ENCODE results near the gene ADAMTS19. TPM values are rescaled to one million over a fixed set of nuclear protein-coding genes. Genes with fewer than 3 reads are reported as not detected.

ADAMTS19 gene
- polyA plus RNA-seq, 3 donors: not detected

- Histone ChIP-seq H2AFZ (ENCODE audit: insufficient read depth, low read depth, low read length, poor library complexity, severe bottlenecking) (no peak overlapping the region), H3K4me2 (replicated peaks; ENCODE audit: extremely low read depth, low read length, poor library complexity, severe bottlenecking) (no peak overlapping the region), H3K4me1 (ENCODE audit: control insufficient read depth in 1 of 2, insufficient read depth in 2 of 2, low read length in 2 of 2) (no peaks in the 10 kb centered on the region), H3K4me3 (replicated peaks in 1 of 3; ENCODE audit: low read depth in 2 of 3, low read length in 3 of 3) (no peak overlapping the region), H3K9ac (ENCODE audit: insufficient read depth, low read length, poor library complexity, severe bottlenecking) (no peak overlapping the region), H3K36me3 (replicated peaks in 1 of 2; ENCODE audit: control insufficient read depth in 1 of 2, insufficient read depth in 2 of 2, low read length in 2 of 2) (no peaks in the 10 kb centered on the region), H3K9me3 (replicated peaks in 1 of 2; ENCODE audit: control insufficient read depth in 1 of 2, insufficient read depth in 1 of 2, low read length in 2 of 2) (no peaks in the 10 kb centered on the region), H3K79me2 (ENCODE audit: insufficient read depth, low read length) (no peaks in the 10 kb centered on the region), H4K20me1 (ENCODE audit: insufficient read depth, low read length) (no peaks in the 10 kb centered on the region), H3K27me3 (ENCODE audit: control insufficient read depth in 2 of 2, insufficient read depth in 2 of 2, low read length in 2 of 2) (no peaks in the 10 kb centered on the region), H3K27ac (ENCODE audit: low read depth in 1 of 2, low read length in 2 of 2) (no peak overlapping the region)
- no peaks in the 10 kb centered on the region for H3K4me1 Mint-ChIP-seq
- no peak overlapping the region for H3K4me3 Mint-ChIP-seq
- peaks cover 0 to 2% (median 0%) of the 10 kb centered on the region in 3 donors for H3K27me3 Mint-ChIP-seq (ENCODE audit: low read depth in 3 of 3)
- no peak for TF ChIP-seq CTCF (IDR thresholded peaks at IDR 0.05)
- no peak for DNase-seq
- H3K9me3 Mint-ChIP-seq: peaks cover 0 to 3% (median 0%) of the 10 kb centered on the region in 7 donors
- intact Hi-C loops (cut with micrococcal nuclease): no loop called here
- H3K36me3 Mint-ChIP-seq: no peaks in the 10 kb centered on the region
- WGBS (ENCODE audit: insufficient coverage): no CpG with 5 or more reads among the region's 3 CpGs
- H3K27ac Mint-ChIP-seq: no peak overlapping the region
Observed at GRCh38 chr5:129496864-129497595, 36.9 kb downstream of the ADAMTS19 start.

DNA sequence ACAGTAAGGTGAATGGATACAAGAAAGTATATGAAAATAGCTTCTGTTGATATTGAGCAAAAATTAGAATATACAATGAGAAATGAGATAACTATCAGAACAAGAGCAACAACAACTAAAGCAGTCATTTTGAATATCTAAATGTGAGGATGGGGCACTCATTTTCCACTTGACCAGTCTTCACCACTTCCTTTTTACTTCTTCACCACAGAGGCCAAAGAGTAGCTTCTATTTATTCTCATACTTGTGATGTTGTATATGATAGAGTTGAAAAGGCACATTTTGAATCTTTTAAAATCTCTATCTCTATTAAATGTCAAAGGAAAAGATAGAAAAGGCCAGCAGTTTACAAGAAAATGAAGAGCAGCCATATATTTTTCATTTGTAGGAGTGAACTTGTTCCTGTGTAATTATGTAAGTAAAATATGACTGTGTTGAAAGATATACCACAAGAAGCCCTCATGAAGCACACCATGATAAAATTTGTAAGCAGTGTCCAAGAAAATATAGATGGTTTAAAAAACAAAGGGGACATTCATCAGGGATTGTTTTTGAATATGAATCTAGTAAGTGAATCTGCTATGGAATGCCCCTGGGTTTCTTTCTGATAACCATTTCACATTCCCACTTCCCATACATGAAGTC lies 39.2 kb downstream of the ADAMTS19 start:
- H3K27me3 ChIP-seq (ENCODE audit: control insufficient read depth in 2 of 2, insufficient read depth in 2 of 2, low read length in 2 of 2): no peaks in the 10 kb centered on the region
- H3K4me1 Mint-ChIP-seq: no peaks in the 10 kb centered on the region
- H3K4me3 Mint-ChIP-seq: no peak overlapping the region
- H3K27ac Mint-ChIP-seq: no peak overlapping the region
- H3K9me3 ChIP-seq (replicated peaks in 1 of 2; ENCODE audit: control insufficient read depth in 1 of 2, insufficient read depth in 1 of 2, low read length in 2 of 2): no peaks in the 10 kb centered on the region
- H3K9me3 Mint-ChIP-seq: peaks cover 0 to 3% (median 0%) of the 10 kb centered on the region in 7 donors
- no peaks in the 10 kb centered on the region for H3K36me3 Mint-ChIP-seq
- no peaks in the 10 kb centered on the region for H4K20me1 ChIP-seq (ENCODE audit: insufficient read depth, low read length)
- H3K9ac ChIP-seq (ENCODE audit: insufficient read depth, low read length, poor library complexity, severe bottlenecking): no peak overlapping the region
- no peak overlapping the region for H3K4me2 ChIP-seq (replicated peaks; ENCODE audit: extremely low read depth, low read length, poor library complexity, severe bottlenecking)
- no peak for TF ChIP-seq CTCF (IDR thresholded peaks at IDR 0.05)
- no peak overlapping the region for H3K27ac ChIP-seq (ENCODE audit: low read depth in 1 of 2, low read length in 2 of 2)
- no peak for DNase-seq
- H3K36me3 ChIP-seq (replicated peaks in 1 of 2; ENCODE audit: control insufficient read depth in 1 of 2, insufficient read depth in 2 of 2, low read length in 2 of 2): no peaks in the 10 kb centered on the region
- H3K4me3 ChIP-seq (replicated peaks in 1 of 3; ENCODE audit: low read depth in 2 of 3, low read length in 3 of 3): no peak overlapping the region
- no peaks in the 10 kb centered on the region for H3K79me2 ChIP-seq (ENCODE audit: insufficient read depth, low read length)
- H2AFZ ChIP-seq (ENCODE audit: insufficient read depth, low read depth, low read length, poor library complexity, severe bottlenecking): no peak overlapping the region
- intact Hi-C loops (cut with micrococcal nuclease): no loop called here
- H3K4me1 ChIP-seq (ENCODE audit: control insufficient read depth in 1 of 2, insufficient read depth in 2 of 2, low read length in 2 of 2): no peaks in the 10 kb centered on the region
- peaks cover 0 to 2% (median 0%) of the 10 kb centered on the region in 3 donors for H3K27me3 Mint-ChIP-seq (ENCODE audit: low read depth in 3 of 3)

Measured in CD14-positive monocyte (primary cell).